Sigmoid colon (tissue), 4 donors: ENCODE measurements around the gene KIAA0232.

Source experiments
- EP300 ChIP-seq, 4 donors: sonication (generic); formaldehyde crosslinking; IDR thresholded peaks; one replicate each; pipeline ENCODE4 v1.6.1; 2017; ENCODE audit warnings: antibody characterized with exemption in 4 of 4
- POLR2A ChIP-seq, 2 donors: fragments of 450-650 bp; IDR thresholded peaks; one replicate each; pipeline ENCODE4 v1.6.1; 2016; ENCODE audit warnings: antibody characterized with exemption in 2 of 2, mild to moderate bottlenecking in 2 of 2, moderate library complexity in 2 of 2
- TF ChIP-seq, protein P1 (sequence below), 4 experiments: fragments of 450-650 bp in 3 of 4; fragments of 200-600 bp in 1 of 4; IDR thresholded peaks; one replicate each; pipeline ENCODE4 v1.5.1; 2016 to 2019; ENCODE audit warnings: antibody characterized with exemption in 4 of 4, mild to moderate bottlenecking in 3 of 4, moderate library complexity in 2 of 4

DNA sequence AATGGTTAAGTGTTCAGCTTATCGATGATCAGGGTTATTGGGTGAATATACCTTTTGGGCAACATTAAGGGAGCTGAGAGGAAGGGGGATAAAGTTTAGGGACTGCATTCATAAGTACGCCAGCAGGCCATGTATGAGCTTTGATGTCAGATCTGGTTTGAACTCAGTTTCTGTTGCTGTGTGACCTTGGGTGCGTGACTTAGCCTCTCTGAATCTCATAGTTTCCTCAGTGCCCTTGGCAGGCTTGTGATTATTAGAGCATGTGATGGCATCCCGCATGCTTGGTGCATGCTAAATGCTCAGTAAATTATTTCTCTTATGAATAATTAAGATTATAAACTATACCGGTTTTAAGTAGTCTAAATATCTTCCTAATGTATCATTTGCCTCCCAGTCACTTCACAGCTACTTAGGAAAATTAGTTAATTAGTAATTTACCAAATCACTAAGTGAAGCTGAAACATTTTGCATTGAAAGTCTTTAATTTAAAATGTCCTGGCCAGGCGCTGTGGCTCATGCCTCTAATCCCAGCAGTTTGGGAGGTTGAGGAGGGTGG is 130.9 kb downstream of the KIAA0232 start:
- TF ChIP-seq, protein P1, sequence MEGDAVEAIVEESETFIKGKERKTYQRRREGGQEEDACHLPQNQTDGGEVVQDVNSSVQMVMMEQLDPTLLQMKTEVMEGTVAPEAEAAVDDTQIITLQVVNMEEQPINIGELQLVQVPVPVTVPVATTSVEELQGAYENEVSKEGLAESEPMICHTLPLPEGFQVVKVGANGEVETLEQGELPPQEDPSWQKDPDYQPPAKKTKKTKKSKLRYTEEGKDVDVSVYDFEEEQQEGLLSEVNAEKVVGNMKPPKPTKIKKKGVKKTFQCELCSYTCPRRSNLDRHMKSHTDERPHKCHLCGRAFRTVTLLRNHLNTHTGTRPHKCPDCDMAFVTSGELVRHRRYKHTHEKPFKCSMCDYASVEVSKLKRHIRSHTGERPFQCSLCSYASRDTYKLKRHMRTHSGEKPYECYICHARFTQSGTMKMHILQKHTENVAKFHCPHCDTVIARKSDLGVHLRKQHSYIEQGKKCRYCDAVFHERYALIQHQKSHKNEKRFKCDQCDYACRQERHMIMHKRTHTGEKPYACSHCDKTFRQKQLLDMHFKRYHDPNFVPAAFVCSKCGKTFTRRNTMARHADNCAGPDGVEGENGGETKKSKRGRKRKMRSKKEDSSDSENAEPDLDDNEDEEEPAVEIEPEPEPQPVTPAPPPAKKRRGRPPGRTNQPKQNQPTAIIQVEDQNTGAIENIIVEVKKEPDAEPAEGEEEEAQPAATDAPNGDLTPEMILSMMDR (IDR thresholded peaks at IDR 0.05): no peak
- no peak for TF ChIP-seq POLR2A (IDR thresholded peaks at IDR 0.05)
- TF ChIP-seq EP300 (IDR thresholded peaks at IDR 0.05): no peak
